Measurements from ENCODE around the gene LRRC8B. TPM values are rescaled to one million over a fixed set of nuclear protein-coding genes. Genes with fewer than 3 reads are reported as not detected.

Gene LRRC8B
- total and polyA plus RNA-seq, 2 of the 13 experiments (the other 11 are each of a cell fraction or from before 2014, with no cell fraction given), result 4.9 to 7.6 TPM

DNA sequence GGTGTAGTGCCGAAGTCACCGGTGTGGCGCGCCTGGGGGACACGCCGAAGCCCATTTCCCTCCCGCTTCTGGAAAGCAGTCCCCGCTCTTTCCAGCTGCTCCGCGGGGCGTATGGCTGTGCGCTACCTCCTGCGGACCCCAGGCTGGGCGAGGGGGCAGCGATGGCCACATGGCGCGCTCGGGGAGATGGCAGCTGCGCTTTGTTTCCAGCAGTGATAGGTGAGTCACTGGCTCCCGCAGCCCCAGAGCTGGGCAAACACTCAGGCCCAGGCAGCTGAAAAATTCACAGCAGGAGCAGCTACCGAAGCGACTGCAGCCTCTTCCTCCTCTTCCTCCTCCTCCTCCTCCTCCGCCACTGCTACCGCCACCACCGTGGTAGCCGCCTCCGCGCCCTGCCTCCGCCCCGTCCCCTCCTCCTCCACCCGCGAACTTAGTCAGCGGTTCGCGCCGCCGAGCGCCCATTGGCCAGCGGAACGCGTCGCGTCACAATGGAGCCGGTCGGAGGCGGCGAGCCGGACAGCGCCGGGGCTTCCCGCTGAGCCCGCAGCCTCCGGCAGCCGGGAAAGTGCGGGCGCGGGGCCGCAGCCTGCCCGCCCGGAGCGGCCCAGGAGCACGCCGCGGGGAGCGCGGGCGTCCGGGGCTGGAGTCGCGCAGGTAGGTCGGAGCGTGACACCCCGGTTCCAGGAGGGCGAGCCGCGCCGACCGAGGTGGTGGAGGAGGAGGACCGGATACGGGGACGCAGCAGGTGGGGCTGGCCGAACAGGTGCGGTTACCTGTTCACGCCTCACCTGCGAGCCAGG is at the start of gene LRRC8B (continued):
- TF ChIP-seq HNRNPH1 (optimal IDR thresholded peaks at IDR 0.05; ENCODE audit: low read depth, low read length), result no peak
- no peak for TF ChIP-seq CBFB (CRISPR knock-in tag; IDR thresholded peaks at IDR 0.05)
- TF ChIP-seq ZBTB40 (IDR thresholded peaks at IDR 0.05), result no peak
- peak; percentile 71; the same call in 1 of the 2 replicates for TF ChIP-seq ZBTB40 (CRISPR knock-in tag; IDR thresholded peaks at IDR 0.05)
- no peak for TF ChIP-seq GABPA (IDR thresholded peaks at IDR 0.05; ENCODE audit: low read depth, low read length)
- TF ChIP-seq GABPA (CRISPR knock-in tag; IDR thresholded peaks at IDR 0.05; ENCODE audit: low read depth), result no peak
- TF ChIP-seq LCORL (IDR thresholded peaks at IDR 0.05), result no peak
- TF ChIP-seq LCORL (CRISPR knock-in tag; IDR thresholded peaks at IDR 0.05), result peak; percentile 34; the same call in 1 of the 2 replicates
- TF ChIP-seq, protein P1, sequence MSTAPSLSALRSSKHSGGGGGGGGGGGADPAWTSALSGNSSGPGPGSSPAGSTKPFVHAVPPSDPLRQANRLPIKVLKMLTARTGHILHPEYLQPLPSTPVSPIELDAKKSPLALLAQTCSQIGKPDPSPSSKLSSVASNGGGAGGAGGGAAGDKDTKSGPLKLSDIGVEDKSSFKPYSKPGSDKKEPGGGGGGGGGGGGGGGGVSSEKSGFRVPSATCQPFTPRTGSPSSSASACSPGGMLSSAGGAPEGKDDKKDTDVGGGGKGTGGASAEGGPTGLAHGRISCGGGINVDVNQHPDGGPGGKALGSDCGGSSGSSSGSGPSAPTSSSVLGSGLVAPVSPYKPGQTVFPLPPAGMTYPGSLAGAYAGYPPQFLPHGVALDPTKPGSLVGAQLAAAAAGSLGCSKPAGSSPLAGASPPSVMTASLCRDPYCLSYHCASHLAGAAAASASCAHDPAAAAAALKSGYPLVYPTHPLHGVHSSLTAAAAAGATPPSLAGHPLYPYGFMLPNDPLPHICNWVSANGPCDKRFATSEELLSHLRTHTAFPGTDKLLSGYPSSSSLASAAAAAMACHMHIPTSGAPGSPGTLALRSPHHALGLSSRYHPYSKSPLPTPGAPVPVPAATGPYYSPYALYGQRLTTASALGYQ (CRISPR knock-in tag; IDR thresholded peaks at IDR 0.05), result no peak
- TF ChIP-seq ZNF709 (CRISPR knock-in tag; IDR thresholded peaks at IDR 0.05), result peak; percentile 82
- no peak for TF ChIP-seq CENPX (CRISPR knock-in tag; IDR thresholded peaks at IDR 0.05)
- no peak for TF ChIP-seq JUND (CRISPR knock-in tag; IDR thresholded peaks at IDR 0.05)
- no peak for TF ChIP-seq CREB3 (CRISPR knock-in tag; IDR thresholded peaks at IDR 0.05)
- TF ChIP-seq, protein P2, sequence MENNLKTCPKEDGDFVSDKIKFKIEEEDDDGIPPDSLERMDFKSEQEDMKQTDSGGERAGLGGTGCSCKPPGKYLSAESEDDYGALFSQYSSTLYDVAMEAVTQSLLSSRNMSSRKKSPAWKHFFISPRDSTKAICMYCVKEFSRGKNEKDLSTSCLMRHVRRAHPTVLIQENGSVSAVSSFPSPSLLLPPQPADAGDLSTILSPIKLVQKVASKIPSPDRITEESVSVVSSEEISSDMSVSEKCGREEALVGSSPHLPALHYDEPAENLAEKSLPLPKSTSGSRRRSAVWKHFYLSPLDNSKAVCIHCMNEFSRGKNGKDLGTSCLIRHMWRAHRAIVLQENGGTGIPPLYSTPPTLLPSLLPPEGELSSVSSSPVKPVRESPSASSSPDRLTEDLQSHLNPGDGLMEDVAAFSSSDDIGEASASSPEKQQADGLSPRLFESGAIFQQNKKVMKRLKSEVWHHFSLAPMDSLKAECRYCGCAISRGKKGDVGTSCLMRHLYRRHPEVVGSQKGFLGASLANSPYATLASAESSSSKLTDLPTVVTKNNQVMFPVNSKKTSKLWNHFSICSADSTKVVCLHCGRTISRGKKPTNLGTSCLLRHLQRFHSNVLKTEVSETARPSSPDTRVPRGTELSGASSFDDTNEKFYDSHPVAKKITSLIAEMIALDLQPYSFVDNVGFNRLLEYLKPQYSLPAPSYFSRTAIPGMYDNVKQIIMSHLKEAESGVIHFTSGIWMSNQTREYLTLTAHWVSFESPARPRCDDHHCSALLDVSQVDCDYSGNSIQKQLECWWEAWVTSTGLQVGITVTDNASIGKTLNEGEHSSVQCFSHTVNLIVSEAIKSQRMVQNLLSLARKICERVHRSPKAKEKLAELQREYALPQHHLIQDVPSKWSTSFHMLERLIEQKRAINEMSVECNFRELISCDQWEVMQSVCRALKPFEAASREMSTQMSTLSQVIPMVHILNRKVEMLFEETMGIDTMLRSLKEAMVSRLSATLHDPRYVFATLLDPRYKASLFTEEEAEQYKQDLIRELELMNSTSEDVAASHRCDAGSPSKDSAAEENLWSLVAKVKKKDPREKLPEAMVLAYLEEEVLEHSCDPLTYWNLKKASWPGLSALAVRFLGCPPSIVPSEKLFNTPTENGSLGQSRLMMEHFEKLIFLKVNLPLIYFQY (CRISPR knock-in tag; IDR thresholded peaks at IDR 0.05; ENCODE audit: borderline replicate concordance), result no peak
